Activated CD8-positive, alpha-beta memory T cell treated with anti-CD3 and anti-CD28 coated beads for 36 hours (primary cell): ENCODE results near the gene TPT1. TPM values are rescaled to one million over a fixed set of nuclear protein-coding genes. Genes with fewer than 3 reads are reported as not detected.

ENCODE experiments used
- CTCF ChIA-PET: fragments of 350-600 bp; sonication (Branson Sonifier 250); formaldehyde crosslinking; loops from one replicate; lab custom pipeline; 2021; ENCODE audit warnings: antibody characterized with exemption; lab: Charles Lee
- POLR2A ChIA-PET: fragments of 350-600 bp; sonication (Branson Sonifier 250); formaldehyde crosslinking; loops from one replicate; lab custom pipeline; 2021; ENCODE audit warnings: antibody characterized with exemption; lab: Charles Lee
- total RNA-seq, 2 experiments: library from RNA; stranded (reverse); gene quantifications; one replicate each; pipeline ENCODE4 v1.2.3, GENCODE V29; 2021

The TPT1 gene
- total RNA-seq, 2 experiments from 2014 or later = 3,040 to 3,121 TPM

DNA sequence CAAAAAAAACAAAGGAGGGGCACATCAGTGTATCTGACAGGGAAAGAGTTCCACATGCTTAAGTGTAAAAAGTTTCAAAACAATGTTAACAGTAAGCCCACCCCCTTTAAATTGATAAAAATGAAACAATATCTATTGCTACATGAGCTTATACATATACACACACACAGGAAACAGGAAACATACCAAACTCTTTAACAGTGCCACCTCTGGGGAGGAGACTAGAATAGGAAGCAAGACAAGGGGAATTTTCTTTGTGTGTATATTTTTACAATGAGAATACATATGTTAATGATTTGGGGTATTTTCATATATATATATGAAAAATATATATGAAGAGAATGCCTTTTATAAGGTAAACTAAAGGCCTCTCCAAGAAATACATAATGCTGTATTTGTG, 44.7 kb downstream of the TPT1 start:
- POLR2A ChIA-PET = no interaction called here
- CTCF ChIA-PET = no interaction called here

DNA sequence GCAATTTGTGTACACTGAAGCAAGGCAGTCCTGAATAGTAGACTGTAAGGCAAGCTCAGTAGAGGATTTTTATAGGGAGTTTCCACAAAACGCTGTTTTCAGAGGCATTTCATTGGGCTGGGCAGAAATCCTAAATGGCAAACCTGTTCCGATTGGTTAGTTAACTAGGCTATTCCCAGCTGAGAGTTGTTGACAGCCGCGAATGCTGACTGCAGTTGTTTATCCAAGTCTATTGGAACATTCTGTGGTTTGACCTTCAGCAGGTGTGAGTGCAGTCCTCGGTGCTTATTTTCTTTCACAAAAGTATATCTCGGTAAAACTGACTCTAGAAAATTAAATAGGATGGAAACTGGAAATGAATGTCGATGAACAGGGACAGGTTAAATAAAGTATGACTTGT, 45.4 kb downstream of the TPT1 start:
- ChIA-PET CTCF (no interaction called here), POLR2A (no interaction called here)

DNA sequence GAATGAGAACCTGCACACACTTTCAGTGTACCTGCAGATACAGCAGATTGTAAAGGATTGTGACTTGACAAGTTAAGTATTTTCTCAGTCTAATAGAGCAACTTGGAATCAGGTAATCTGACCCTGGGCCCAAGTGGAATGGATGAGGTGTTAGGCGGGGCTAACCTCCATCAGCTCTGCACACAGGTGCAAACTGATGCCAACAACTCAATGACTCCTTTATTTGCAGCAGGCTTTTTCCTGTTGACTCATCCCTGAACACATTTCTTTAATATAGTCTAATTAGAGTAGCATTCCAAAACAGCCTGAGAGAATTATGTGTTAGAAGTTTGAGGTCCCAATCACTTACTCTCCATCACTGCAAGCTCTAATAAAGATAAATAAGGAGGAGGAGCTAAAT, 48.8 kb downstream of the TPT1 start:
- ChIA-PET CTCF (no interaction called here), POLR2A (interaction anchor here (0.6 kb wide), 1 partner anchor 736 kb away, joined by 4 read pairs; no protein-coding TSS in a partner anchor)

DNA sequence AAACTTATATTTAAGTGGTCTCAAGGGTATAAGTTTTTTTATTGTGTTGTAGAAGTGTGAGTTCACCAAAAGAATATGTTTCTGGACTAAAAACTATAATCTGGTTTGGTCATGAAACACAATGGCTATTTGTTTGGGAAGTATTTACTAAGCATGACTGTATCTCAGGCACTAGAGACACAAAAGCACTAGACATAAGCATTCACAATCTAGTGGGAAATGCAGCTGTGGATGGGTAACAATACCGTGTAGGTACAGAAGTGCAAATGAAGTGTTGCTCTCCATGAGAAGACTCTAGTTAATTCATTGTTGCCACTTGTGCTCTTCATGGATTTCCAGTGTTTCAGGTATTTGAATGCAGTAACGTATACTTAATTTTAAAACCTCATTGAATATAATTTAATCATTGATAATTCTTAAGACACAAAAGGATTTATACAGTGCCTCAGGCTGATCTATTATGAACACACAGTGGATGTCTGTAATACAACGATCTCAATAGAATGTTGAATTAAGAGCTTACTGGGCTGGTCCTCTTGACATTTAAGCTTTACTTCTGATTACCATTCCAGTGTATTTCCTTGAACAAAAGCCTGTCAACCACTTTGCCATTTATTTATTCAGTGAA, 50.9 kb downstream of the TPT1 start:
- ChIA-PET POLR2A (no interaction called here), CTCF (interaction anchor here (0.6 kb wide), 1 partner anchor 294 kb away, joined by 3 read pairs; no protein-coding TSS in a partner anchor)

Other genes starting within 250 kb of the TPT1 start
- gene GTF2F2, start 220.7 kb downstream of the TPT1 start, total RNA-seq = 10 to 100 TPM; 29.2 to 29.4 TPM
- not detected for gene KCTD4, start 140.1 kb downstream of the TPT1 start, total RNA-seq
- 10 to 100 TPM; 22.0 to 23.8 TPM for gene SLC25A30, start 77.2 kb upstream of the TPT1 start, total RNA-seq
- gene COG3, start 123.8 kb upstream of the TPT1 start, total RNA-seq = 10 to 100 TPM; 16.3 to 18.4 TPM